HUES64 (cell line): Measurements from ENCODE around the gene MFN2.

Source experiments
- H3K27ac ChIP-seq: 2 replicates; pipeline ENCODE4 v1.7.0; 2013; ENCODE audit warnings: low read depth, low read length, inconsistent platforms
- H3K27me3 ChIP-seq: 2 replicates; pipeline ENCODE4 v1.6.1; 2013; ENCODE audit warnings: mild to moderate bottlenecking, low read length; ENCODE audit not compliant: insufficient read depth
- H3K36me3 ChIP-seq: 2 replicates; pipeline ENCODE4 v1.6.1; 2013; ENCODE audit warnings: mild to moderate bottlenecking, low read length; ENCODE audit not compliant: insufficient read depth
- H3K4me1 ChIP-seq: 2 replicates; pipeline ENCODE4 v1.6.1; 2013; ENCODE audit warnings: mild to moderate bottlenecking, low read length, moderate library complexity; ENCODE audit not compliant: insufficient read depth
- H3K4me3 ChIP-seq: 2 replicates; pipeline ENCODE4 v1.5.1; 2013; ENCODE audit warnings: mild to moderate bottlenecking, low read length, moderate library complexity
- H3K9ac ChIP-seq: 2 replicates; pipeline ENCODE4 v1.6.1; 2013; ENCODE audit warnings: mild to moderate bottlenecking, low read depth, low read length
- H3K9me3 ChIP-seq: 2 replicates; pipeline ENCODE4 v1.6.1; 2013; ENCODE audit warnings: low read depth, low read length; ENCODE audit not compliant: insufficient read depth
- WGBS: fragments of 150-250, 120-280 bp; methylation state at CpG from one replicate; pipeline ENCODE4 v1.1.7; 2013; ENCODE audit warnings: missing lambda C conversion rate; 5-methylcytosine and 5-hydroxymethylcytosine counted together

Gene MFN2

DNA sequence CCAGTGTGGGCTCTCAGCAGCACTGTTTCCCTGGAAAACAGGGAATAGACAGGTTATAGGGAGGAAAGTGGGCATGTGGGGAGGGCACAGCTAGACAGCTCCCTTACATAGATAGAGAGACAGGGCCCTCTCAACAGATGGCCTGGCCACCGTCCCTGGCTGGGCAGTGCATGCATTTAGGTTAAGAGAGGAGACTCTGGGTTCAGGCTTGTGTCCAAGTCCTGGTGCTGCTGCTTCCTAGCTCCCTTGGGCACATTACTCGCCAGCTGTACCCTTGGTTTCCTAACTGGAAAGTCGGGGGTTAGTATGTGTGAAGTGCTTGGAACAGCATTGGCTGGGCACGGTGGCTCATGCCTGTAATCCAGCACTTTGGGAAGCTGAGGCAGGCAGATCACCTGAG, 36.6 kb upstream of the MFN2 start:
- Histone ChIP-seq H3K9ac (no peak overlapping the region), H3K27me3 (no peaks in the 10 kb centered on the region), H3K4me3 (no peak overlapping the region), H3K4me1 (peaks cover 16% of the 10 kb centered on the region), H3K9me3 (no peaks in the 10 kb centered on the region), H3K27ac (no peak overlapping the region; the same call in 1 of the 2 replicates), H3K36me3 (peaks cover 11% of the 10 kb centered on the region)
- WGBS: 94% methylated on average over 4 of the region's 4 CpGs

DNA sequence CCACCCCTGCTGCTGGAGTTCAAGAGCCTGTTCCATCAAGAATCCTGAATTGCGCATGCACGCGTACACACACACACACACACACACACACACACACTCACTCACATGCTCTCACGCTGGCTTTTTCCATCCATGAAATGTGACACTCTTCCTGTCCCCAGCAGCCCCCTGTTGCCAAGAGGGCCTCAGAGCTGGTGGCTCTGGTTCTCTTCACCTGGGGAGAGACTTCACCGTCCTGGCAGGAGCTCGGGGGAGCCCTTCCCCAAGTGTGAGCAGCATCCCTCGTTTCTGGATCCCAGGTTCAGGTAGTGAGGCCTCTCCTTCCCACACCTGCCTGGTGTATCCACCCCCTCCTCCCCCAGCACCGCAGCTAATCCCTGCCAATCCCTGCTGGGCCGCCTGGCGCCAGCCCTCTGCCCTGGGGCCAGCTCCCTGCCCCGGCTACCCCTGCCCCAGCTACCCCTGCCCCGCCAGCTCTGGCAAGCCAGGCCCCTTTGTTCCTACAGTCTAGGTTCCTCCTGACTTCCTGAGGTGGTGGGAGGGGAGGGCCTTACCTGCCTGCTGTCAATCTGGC, 35.8 kb upstream of the MFN2 start:
- Histone ChIP-seq H3K27ac (peak overlapping the region; percentile 65), H3K9ac (peak overlapping the region; percentile 59; the same call in 1 of the 2 replicates), H3K4me3 (no peak overlapping the region), H3K9me3 (no peaks in the 10 kb centered on the region), H3K27me3 (no peaks in the 10 kb centered on the region), H3K4me1 (peaks cover 9% of the 10 kb centered on the region; the same call in 1 of the 2 replicates), H3K36me3 (peaks cover 19% of the 10 kb centered on the region)
- 82% methylated on average over 12 of the region's 12 CpGs for WGBS

DNA sequence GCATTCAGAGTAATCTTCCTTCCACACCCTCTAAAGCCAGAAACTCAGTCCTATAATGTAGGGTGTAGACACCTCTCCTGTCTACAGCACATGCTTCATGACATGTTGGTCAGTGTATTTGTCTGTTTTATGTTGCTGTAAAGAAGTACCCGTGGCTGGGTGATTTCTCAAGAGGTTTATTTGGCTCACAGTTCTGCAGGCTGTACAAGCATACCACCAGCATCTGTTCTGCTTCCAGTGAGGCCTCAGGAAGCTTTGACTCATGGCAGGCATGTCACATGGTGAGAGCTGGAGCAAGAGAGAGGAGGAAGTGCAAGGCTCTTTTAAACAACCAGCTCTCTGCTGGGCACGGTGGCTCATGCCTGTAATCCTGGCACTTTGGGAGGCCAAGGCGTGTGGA, 33.6 kb upstream of the MFN2 start:
- Histone ChIP-seq H3K4me3 (no peak overlapping the region), H3K4me1 (peaks cover 9% of the 10 kb centered on the region; the same call in 1 of the 2 replicates), H3K27ac (no peak overlapping the region), H3K27me3 (no peaks in the 10 kb centered on the region), H3K36me3 (peaks cover 35% of the 10 kb centered on the region), H3K9ac (no peak overlapping the region), H3K9me3 (no peaks in the 10 kb centered on the region)
- whole genome bisulfite sequencing: 92% methylated on average over 3 of the region's 3 CpGs

DNA sequence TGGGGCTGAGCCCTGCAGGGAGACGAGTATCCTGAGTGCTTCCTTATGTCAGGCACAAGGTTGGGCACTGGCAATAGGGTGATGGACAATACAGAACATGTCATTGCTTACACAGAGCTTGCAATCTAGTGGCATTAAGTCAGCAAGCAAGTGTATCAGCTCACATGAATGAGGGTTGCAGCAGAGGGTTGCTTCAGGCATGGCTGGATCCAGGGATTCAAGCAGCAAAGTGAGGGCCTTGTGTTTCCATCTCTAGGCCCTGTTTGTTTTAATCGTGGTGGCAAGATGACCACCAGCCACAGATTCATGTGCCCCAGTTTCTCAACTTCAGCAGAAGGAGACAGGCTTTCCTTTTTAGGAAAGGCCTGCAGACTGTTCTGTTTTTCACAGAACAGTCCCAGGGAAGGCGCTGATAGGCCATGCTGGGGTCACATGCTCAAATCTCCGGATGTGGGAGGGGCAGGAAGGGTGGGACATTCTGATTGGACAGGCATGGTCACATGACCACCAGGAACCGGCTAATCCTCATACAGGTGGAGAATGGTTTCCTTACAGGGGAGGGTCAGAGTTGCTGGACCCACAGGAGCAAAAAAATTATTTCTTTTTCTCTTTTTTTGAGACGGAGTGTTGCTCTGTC, 31.3 kb upstream of the MFN2 start:
- Histone ChIP-seq H3K36me3 (peaks cover 38% of the 10 kb centered on the region), H3K9me3 (no peaks in the 10 kb centered on the region), H3K9ac (no peak overlapping the region), H3K4me3 (no peak overlapping the region), H3K27me3 (no peaks in the 10 kb centered on the region), H3K27ac (no peak overlapping the region), H3K4me1 (peaks cover 9% of the 10 kb centered on the region; the same call in 1 of the 2 replicates)
- 96% methylated on average over 6 of the region's 6 CpGs for WGBS

DNA sequence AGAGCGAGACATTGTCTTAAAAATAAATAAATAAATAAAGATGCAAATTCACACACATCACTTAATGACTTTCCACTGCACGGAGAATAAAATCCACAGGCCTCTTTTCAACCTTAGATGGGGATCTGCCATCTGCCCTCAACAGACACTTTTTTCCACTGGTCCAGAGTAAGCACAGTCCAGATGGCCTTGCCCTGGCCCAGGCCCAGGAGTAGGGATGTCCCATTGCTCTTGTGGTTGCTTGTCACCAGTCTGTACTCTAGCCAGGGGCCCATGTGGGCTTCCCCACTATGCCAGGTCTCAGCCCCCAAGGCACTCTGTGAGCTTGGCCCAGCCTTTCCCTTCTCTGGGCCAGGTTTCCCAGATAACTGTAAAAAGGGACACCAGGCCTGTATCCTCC, 28.3 kb upstream of the MFN2 start:
- Histone ChIP-seq H3K9me3 (no peaks in the 10 kb centered on the region), H3K27me3 (no peaks in the 10 kb centered on the region), H3K4me1 (no peaks in the 10 kb centered on the region), H3K27ac (no peak overlapping the region), H3K4me3 (no peak overlapping the region), H3K36me3 (peaks cover 45% of the 10 kb centered on the region), H3K9ac (no peak overlapping the region)
- 91% methylated on average over 1 of the region's 2 CpGs for WGBS

DNA sequence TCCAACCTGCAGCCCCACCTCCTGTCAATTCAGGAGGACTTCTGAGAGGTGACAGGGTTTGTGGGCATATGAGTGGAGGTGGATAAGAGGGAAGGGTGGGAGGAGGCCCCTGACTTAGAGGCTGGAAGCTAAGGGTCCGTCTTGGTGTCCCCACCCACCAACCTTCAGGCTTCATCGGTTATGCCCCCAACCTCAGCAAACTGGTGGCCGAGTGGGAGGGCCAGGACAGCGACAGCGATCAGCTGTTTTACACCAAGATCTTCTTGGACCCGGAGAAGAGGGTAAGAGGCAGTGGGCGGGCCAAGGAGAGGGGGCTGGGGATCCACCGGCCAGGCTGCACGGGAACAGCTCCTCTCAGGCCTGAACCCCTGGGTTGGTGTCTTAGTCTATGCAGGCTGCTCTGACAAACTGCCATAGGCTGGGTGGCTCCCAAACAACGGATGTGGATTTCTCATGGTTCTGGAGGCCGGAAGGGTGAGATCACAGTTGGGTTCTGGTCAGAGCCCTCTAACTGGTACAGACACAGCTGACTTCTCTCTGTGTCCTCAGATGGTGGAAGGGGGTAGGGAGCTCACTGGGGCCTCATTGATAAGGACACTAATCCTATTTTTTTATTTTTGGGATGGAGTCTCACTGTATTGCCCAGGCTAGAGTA, 27.7 kb upstream of the MFN2 start:
- H3K36me3 ChIP-seq: peaks cover 52% of the 10 kb centered on the region
- H3K27me3 ChIP-seq: no peaks in the 10 kb centered on the region
- H3K27ac ChIP-seq: no peak overlapping the region
- 86% methylated on average over 11 of the region's 11 CpGs for WGBS
- H3K9ac ChIP-seq: no peak overlapping the region
- no peaks in the 10 kb centered on the region for H3K4me1 ChIP-seq
- H3K9me3 ChIP-seq: no peaks in the 10 kb centered on the region
- no peak overlapping the region for H3K4me3 ChIP-seq

DNA sequence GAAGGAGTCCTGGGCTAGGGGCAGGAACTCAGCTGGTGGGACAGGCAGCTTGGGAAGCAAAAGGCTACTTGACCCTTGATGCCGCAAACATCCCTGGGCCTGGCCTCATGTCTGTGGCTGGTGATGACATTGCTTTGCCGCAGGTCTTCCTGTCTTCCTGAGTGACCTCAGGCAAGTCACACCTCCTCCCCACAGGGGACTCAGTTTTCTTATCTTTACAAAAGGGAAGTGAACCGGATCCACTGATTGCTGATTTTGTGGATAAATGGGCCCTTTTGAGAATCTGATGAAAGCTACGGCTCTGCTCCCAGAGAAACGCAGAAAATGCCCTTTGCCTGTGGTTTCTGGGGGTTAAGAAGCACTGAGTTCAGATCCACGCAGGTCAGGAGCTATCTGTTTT, 25.0 kb upstream of the MFN2 start:
- H3K36me3 ChIP-seq: peaks cover 45% of the 10 kb centered on the region
- no peaks in the 10 kb centered on the region for H3K9me3 ChIP-seq
- H3K27me3 ChIP-seq: no peaks in the 10 kb centered on the region
- WGBS: 87% methylated on average over 6 of the region's 6 CpGs
- no peak overlapping the region for H3K9ac ChIP-seq
- H3K4me1 ChIP-seq: no peaks in the 10 kb centered on the region
- no peak overlapping the region for H3K27ac ChIP-seq
- no peak overlapping the region for H3K4me3 ChIP-seq

DNA sequence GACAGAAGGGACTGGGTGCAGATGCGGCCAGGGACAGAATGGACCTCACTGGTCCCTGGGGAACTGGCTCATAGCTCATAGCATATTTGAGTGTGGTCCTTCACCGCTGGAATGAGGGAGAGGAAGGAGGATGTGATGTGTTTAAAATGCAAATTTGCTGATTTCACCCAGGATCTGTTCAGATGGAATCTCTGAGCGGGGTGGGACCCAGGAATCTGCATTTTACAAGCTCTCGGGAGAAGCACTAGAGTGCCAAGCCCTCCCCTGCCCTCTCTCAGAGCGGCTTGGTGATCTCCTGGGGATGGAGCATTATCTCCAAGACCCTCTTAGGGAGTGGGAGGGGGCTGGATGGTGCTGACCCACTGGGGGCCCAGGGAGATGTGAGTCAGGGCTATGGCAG, 22.8 kb upstream of the MFN2 start:
- Histone ChIP-seq H3K27ac (no peak overlapping the region), H3K36me3 (peaks cover 39% of the 10 kb centered on the region), H3K9ac (no peak overlapping the region), H3K9me3 (no peaks in the 10 kb centered on the region), H3K27me3 (no peaks in the 10 kb centered on the region), H3K4me1 (no peaks in the 10 kb centered on the region), H3K4me3 (no peak overlapping the region)
- WGBS: 86% methylated on average over 5 of the region's 5 CpGs

DNA sequence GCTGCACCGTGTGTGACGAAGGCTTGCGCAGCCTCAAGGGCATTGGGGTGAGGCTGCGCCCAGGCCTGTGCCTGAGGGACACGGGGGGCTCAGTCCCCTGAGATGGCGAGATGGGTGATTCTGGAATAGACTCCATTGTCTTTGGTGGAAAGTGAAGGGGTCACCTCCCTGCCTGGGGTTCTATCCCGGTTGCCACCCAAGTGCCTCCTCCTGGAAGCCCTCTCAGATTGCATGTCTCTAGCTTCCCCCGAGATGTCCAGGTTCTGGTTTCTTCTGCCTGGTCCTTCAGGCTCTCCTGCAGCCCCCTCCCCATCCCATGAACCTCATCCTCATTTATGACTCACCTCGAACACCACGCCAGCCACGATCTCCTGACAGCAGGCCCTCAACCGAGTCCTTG, 22.3 kb upstream of the MFN2 start:
- H3K4me3 ChIP-seq: no peak overlapping the region
- no peak overlapping the region for H3K9ac ChIP-seq
- H3K4me1 ChIP-seq: no peaks in the 10 kb centered on the region
- 94% methylated on average over 12 of the region's 12 CpGs for WGBS
- peaks cover 38% of the 10 kb centered on the region for H3K36me3 ChIP-seq
- no peaks in the 10 kb centered on the region for H3K9me3 ChIP-seq
- H3K27me3 ChIP-seq: no peaks in the 10 kb centered on the region
- H3K27ac ChIP-seq: no peak overlapping the region

DNA sequence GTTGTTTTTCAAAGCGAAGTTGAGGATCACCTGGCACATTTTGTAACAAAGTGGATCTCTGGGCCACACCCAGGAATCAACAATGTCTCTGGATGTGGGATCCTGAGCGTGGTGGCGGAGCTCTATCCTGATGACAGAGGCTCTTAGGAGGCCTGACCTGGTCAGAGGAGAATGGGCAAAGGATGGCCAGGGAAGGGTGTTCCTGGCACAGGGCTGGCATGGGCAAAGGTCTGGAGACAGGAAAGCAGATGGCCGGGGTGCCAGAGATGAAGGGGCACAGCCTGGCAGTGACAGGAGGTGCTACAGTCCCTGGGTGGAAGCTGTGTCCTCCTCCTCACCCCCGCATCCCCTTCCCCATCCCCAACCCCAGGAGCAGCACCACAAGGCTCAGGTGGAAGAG, 20.0 kb upstream of the MFN2 start:
- H3K9ac ChIP-seq: no peak overlapping the region
- H3K4me3 ChIP-seq: no peak overlapping the region
- peaks cover 60% of the 10 kb centered on the region for H3K36me3 ChIP-seq
- WGBS: 95% methylated on average over 5 of the region's 5 CpGs
- no peaks in the 10 kb centered on the region for H3K27me3 ChIP-seq
- no peaks in the 10 kb centered on the region for H3K4me1 ChIP-seq
- no peaks in the 10 kb centered on the region for H3K9me3 ChIP-seq
- no peak overlapping the region for H3K27ac ChIP-seq

DNA sequence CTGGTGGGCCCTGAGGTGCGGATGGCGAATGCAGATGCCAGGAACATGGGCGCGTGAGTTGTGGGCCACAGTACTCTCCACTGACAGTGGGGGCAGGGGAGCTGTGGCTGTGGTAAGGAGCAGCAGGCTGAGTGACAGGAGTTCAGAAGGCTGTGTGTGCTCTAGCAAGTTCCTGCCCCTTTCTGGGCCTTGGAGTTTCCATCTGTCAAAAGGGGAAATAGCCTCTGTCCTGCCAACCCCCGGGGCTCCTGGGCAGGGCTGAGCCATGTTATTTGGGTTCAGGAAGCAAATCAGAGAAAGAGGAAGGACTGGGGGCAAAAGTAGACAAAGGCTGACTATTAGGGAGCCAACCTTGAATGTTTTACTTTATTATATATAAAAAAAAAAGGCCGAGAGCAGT, 19.5 kb upstream of the MFN2 start:
- no peak overlapping the region for H3K9ac ChIP-seq
- no peak overlapping the region for H3K4me3 ChIP-seq
- peaks cover 63% of the 10 kb centered on the region for H3K36me3 ChIP-seq
- H3K27me3 ChIP-seq: no peaks in the 10 kb centered on the region
- WGBS: 94% methylated on average over 5 of the region's 6 CpGs
- H3K4me1 ChIP-seq: no peaks in the 10 kb centered on the region
- no peaks in the 10 kb centered on the region for H3K9me3 ChIP-seq
- H3K27ac ChIP-seq: no peak overlapping the region
